ENCODE measurements around the gene CDK5.
"Not testable (repeated sequence)": the region's sequence is repeated elsewhere in the genome, so short reads cannot be mapped to it uniquely, and the experiment has no call there.

CDK5 gene

DNA sequence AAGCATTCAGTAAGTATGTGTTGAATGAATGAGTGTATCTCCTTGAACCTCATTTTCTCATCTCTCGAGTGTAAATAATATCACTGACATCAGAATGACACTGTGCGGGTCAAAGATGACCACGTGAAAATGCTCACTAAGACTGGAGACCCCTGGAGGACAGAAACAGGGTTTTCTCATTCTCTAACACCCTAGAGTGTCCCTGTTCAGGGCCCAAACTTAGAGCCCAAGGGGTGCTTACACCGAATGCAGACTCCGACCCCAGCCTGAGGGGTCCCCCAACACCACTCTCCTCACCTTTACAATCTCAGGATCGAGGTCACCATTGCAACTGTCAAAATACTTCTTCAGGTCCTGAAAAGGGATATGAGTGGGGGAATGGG, 1.4 kb downstream of the CDK5 start:
- no peak for DNase-seq

DNA sequence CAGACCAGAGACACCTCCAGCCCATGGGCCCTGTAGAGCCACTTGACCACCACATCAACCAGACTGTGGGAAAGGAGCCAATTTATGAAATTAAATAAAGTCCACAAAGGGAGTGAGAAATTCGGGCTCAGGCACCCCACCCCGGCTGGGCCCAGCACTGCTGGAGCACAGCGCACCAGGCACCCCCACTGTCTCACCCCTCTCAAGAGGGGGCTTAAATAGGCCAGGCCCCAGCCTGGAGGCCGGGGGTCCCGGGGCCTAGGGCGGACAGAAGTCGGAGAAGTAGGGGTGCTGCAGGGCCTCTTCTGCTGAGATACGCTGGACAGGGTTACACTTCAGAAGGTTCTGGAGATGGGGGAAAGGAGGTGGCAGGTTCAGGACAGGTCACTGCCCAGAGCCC, 3.9 kb downstream of the CDK5 start:
- no peak for DNase-seq

DNA sequence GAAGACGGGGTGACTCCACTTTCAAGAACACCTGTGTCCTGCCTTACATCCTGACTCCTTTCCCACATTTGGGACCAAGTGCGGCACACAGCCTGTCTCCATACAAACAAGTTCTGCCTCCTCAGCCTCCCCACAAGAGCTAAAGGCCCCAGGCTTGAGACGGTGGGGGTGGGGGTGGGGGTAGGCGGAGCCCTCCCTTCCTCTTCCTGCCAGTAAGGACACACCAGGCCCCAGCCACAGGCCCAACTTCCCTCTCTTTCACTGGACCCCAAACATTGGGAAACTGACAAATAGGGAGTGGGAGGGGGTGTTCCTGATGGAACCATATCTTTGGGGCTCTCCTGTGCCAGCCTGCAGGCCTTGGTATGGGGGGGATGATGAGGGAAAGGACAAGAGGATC, 4.6 kb downstream of the CDK5 start:
- no peak for DNase-seq

DNA sequence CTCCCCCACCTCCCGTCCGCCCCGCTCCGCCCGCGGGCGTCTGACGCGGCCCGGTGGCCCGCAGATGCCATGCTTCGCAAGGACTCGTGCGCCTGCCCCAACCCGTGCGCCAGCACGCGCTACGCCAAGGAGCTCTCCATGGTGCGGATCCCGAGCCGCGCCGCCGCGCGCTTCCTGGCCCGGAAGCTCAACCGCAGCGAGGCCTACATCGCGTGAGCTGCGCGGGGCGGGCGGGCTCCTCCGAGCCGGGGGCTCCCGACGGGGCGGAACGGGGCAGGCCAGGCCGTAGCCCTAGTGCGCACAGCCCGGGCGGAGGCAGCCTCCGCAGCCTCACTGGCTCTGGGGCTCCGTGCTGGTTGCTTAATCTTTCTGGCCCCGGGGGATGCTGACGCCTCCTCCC, 6.6 kb downstream of the CDK5 start:
- DNase-seq, result peak; percentile 58

DNA sequence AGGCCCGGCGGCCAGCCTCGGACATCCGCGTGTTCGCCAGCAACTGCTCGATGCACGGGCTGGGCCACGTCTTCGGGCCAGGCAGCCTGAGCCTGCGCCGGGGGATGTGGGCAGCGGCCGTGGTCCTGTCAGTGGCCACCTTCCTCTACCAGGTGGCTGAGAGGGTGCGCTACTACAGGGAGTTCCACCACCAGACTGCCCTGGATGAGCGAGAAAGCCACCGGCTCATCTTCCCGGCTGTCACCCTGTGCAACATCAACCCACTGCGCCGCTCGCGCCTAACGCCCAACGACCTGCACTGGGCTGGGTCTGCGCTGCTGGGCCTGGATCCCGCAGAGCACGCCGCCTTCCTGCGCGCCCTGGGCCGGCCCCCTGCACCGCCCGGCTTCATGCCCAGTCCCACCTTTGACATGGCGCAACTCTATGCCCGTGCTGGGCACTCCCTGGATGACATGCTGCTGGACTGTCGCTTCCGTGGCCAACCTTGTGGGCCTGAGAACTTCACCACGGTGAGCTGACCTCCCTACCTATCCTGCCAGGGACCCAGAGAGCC, 8.7 kb downstream of the CDK5 start:
- no peak for DNase-seq

DNA sequence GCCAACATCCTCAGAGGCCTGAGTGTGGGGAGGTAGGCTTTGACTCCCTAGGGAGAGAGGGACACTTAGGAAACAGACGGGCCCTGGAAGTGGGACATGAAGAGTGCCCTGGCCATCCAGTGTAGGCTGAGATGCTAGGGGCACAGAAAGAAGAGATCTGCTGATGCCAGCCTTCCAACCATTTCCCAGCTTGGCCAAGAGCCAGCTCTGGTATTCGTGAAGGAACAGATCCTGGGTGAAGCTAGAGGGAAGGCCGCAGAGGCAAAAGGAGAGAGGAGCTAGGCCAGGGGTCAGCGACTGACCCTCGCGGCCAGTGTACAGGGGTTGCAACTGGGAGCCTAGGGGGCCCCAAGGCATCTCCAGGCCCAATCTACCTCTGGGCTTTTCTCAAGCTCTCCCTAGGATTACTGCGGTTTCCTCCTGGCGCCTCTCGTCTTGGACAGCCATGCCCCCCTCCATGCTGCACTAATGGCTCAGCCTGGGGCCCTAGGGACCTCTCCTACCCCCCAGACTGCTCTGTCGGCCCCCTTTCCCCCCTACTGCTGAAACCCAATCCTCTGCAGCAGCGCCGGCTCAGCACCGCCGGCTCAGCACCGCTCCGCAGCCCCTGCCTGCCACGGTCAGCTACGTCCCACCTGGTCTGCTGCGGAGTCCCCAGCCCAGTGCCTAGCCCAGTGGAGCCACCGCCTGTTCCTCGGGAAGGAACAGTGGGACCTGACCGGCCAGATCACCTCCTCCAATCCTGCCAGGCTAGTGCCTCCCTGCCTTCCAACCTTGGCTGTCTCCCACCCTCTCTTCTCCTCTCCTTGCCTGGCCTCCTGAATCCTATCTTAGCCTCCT, 9.5 kb downstream of the CDK5 start, which contains the start of gene ASIC3:
Gene ASIC3 (plus strand): TSS at position 556 of the 840 bp plus-strand sequence. CDS start 355 bp downstream, outside the sequence.
- DNase-seq, result no peak

DNA sequence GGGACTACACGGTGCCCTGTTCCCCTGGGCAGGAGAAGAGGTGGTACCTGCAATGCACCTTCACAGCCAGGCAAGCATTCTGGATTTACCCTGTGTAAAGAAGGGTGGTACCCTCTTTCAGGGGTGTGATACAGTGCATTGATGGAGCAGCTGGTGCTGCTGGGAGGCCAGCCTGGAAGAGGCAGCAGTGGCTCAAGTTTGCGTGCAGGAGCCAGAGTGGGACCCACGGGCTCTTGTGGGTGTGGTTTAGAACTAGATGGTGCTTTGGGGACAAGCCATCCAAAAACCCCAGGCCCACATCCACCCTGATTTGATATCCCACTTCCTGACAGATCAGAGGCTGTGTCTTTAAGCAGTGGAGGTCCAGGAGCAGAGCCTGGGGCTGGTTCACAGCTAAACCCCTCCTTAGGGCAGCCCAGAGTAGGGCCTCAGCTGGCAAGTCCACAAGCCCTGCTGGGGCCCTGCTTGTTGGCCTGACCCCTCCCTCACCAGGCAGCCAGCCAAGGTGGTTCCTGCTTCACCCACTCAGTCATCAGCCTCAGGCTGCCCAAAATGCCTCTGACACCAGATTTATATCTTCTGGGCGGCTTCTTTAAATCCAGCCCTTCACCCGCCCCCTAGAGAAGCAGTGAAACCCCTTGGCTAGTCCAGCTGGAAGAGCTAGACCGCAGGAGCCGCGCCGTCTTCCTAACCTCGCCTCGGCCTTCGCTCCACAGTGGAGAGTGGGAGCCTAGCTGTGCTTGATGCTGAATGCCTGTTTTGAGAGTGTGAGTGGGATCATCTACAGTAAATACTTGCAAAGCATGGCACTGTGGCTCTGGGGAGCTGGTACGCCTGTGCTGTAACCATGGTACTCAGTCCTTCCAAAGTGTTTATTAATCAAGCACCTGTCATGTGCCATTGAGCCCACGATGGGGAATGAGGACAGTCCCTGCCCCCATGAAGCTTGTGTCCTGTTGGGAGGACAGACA, 10.8 kb downstream of the CDK5 start:
- no peak for DNase-seq

DNA sequence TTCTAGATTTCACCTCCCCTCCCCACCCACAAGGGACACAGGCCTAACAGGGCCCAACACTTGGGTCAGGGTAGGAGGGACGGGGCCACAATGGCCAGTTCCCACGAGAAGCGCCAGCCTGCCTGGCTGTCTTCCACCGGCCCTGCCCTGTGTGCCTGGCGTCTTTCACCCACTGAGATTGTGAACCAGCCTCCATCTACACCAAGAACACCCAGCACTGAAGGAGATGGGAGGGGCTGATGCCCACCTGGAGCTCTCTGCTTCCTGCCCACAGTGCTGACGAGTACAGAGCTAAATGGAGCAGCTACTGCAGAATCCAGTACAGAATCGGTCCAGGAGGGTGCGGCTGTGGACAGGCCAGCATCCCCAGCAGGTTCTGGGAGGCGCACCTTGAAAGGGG, 11.7 kb downstream of the CDK5 start:
- DNase-seq, result no peak

DNA sequence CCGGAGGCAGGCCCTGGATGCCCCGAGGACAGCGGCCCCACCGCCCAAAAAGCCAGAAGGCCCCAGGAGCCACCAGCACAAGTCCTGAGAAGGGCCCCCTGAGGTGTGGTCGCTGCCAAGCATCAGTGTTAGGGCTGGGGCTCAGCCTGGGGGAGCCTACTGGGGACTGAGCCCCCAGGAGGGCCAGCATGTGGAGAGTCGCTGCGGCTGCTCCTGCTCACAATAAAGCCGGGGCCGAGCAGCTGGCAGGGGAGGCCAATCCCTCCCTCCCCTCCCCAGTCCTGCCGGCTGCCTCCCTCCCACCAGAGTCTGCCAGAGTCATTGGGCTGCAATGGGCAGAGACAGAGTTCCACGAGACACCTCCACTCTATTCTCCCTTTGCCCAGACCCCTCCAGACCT, 12.4 kb downstream of the CDK5 start:
- DNase-seq, result no peak

DNA sequence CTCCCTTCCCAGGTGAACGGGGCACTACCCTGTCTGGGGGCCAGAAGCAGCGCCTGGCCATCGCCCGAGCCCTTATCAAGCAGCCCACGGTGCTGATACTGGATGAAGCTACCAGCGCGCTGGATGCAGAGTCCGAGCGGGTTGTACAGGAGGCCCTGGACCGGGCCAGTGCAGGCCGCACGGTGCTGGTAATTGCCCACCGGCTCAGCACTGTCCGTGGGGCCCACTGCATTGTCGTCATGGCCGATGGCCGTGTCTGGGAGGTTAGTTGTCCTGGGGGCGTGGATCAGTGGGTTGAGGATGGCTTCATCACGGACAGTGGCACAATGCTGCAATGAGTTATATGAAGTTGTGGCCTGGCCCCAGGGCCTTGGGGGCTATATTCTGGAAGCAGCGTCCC, 13.7 kb downstream of the CDK5 start:
- no peak for DNase-seq

DNA sequence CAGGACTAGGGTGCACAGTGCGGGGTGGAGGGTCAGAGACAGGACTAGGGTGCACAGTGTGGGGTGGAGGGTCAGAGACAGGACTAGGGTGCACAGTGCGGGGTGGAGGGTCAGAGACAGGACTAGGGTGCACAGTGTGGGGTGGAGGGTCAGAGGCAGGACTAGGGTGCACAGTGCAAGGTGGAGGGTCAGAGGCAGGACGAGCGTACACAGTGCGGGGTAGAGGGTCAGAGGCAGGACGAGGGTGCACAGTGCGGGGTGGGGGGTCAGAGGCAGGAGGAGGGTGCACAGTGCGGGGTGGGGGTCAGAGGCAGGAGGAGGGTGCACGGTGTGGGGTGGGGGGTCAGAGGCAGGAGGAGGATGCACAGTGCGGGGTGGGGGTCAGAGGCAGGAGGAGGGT, 14.2 kb downstream of the CDK5 start:
- not testable (repeated sequence) for DNase-seq

DNA sequence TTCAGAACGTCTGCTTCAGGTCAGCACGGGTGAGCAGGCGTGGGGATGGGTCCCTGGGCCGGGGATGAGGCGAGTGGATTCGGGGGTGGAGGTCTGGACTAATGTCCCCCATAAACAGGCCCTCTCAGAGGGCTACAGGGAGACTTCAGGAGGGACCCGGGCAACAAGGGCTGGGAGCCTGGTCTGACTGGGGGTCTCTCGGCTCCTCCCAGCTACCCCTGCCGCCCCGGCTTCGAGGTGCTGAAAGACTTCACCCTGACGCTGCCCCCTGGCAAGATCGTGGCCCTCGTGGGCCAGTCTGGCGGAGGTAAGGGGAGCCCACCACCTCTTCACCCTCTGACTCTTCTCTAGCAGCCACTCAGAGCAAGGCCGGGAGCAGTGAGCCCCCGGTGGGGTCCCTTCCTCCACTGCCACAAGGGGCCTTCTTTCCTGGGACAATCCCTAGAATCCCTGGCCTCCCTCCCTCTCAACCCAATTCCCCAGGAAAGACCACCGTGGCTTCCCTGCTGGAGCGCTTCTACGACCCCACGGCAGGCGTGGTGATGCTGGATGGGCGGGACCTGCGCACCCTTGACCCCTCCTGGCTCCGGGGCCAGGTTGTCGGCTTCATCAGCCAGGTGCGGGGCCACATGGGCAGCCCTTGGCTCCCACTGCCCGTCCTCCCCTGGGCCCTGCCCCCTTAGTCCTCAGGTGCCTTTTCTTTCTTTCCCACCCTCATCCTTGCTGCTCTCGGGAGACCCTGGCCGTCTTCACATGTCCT, 16.9 kb downstream of the CDK5 start:
- DNase-seq, result no peak

DNA sequence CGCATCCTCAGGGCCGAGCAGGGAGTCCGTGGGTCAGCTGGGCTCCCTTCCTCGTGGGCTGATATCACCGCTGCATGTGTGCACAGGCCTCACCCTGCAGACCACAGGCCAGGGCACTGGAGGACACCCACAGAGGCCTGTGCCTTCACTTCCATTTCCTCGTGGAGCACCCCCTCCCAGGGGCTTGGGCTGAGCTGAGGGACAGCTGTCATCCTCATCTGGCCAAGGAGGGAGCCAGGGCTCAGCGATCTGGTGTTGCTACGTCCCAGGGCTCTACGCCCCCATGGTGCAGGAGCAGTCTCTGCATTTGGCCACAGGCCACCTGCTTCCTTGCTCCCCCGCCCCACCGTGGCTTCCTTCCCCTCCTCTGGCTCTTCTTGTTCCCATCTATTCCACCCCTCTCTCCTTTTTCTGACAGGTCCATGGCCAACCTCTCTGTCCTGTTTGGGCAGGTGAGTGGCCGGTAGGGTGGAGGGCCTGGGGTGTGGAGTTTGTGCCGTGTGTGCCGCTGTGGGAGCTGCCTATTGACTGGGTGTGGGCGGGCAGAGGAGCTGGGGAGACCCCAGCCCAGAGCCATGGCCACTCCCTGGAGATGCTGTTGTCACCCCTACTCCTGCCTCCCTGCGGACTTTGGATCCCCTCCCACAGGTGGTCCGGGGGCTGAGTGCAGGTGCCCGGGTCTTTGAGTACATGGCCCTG, 17.7 kb downstream of the CDK5 start:
- DNase-seq, result no peak

DNA sequence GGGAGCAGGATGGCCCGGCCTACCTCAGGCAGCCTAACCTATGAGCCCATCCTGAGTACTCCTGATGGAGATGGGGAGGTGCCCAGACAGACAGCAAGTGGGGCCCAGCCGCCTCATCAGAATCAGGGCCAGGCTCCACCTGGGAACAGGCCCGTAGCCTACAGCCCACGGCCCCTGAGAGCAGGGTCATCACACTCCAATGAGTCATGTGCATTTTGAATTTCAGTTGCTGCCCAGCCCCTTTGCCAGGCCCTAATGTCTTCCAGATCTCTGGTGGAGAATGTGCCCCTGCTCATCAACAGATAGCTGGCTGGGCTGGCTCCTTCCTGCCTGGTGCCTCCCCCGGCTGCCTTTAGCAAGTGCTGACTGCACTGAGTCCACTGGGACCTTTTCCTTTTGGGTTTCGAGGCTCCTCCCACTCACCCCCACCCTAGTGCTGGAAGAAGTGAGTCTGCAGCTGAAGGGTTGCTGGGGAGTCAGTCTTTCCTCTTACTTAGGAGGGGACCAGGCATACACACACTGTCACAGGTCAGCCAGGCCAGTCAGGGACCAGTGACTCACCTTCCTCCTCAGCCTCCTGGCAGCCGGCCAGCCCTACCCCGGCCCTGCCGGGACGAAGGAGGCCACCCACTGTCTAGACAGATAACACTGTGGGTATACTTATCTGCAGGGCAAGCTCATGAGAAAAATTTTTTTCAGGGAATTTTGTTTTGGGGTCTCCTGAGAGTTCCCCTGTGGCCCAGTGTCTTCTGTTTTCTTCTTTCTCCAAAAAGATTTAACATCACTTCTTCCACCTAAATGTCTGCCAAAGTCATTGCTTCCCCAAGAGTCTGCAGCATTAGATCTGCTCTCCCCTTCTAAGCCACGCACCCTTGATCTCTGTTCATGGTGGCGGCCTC, 18.5 kb downstream of the CDK5 start:
- DNase-seq, result peak; percentile 33

DNA sequence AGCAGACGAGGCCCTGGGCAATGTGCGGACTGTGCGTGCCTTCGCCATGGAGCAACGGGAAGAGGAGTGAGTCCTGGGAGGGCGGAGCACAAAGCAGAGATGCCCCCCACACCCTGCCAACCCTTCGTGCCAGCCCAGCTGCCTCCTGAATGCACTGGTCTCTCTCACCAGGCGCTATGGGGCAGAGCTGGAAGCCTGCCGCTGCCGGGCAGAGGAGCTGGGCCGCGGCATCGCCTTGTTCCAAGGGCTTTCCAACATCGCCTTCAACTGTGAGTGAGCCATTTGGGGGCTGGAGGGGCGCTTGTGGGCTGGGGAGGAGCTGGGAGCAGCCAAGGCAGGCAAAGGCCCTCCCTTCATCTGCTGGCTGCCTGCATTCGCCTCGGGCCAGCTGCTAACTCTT, 21.8 kb downstream of the CDK5 start:
- no peak for DNase-seq

DNA sequence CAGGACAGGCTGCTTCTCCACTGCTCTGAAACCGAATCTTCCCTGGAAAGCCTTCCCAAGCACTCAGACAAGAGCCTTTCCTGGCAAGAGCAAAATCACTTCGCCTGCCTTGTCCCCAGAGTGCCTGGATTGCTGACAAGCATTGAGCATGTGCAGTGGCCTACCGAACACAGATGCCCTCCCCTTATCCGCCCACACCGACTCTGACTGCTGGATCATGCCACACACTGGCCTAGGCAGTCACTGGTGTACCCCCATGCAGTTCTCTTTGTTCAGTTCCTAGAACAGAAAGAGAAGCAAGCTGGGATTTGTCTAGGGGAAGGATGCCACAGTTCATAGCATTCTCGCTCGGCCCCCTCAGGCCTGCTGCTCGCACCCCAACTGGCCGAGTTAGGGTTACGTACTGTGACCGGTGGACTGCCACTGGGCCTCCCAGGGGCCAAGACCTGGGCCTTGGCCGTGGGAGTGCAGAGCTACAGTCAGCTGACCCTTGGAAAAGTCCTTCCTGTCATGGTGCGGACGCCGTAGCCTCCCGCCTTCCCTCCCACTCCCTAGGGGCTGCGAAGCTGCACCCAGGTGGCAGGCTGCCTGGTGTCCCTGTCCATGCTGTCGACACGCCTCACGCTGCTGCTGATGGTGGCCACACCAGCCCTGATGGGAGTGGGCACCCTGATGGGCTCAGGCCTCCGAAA, 22.5 kb downstream of the CDK5 start:
- DNase-seq, result no peak

DNA sequence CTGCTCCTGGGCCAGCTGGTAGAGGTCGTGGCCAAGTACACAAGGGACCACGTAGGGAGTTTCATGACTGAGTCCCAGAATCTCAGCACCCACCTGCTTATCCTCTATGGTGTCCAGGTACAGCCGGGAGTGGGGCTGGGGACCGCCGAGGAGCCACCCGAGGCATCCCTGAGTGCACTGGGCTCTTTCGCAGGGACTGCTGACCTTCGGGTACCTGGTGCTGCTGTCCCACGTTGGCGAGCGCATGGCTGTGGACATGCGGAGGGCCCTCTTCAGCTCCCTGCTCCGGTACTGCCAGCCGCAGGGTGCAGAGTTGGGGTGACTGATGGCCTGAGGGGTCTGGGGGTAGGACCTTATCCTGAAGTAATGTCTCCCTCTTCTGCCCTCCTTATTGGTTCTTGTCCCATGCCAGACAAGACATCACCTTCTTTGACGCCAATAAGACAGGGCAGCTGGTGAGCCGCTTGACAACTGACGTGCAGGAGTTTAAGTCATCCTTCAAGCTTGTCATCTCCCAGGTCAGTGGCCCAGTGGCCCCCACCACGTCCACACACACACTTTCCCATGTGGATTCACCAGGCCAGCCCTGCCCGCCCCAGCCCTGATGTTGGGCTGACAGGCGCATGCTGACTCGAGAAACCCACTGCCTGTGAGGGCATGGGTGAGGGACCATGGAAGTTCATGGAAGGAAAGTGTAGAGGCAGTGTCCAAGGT, 23.2 kb downstream of the CDK5 start:
- no peak for DNase-seq

DNA sequence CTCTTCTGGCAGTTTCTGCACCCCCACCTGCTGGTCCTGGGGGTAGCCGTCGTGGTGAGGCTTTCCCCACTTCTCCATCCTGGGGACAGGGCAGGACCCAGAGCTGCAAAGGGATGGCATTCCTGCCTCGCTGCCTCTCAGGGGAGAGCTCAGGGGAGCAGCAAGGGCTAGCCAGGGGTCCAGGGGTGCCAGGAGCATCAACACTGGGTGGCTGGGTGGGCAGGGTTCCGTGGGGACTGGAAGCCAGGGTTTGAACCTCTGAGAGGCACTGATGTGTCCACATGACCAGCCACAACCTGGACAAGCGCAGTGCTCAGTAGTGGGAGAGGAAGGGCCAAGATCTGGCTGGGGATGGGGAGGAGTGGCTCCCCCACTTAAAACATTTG, 23.8 kb downstream of the CDK5 start:
- no peak for DNase-seq

DNA sequence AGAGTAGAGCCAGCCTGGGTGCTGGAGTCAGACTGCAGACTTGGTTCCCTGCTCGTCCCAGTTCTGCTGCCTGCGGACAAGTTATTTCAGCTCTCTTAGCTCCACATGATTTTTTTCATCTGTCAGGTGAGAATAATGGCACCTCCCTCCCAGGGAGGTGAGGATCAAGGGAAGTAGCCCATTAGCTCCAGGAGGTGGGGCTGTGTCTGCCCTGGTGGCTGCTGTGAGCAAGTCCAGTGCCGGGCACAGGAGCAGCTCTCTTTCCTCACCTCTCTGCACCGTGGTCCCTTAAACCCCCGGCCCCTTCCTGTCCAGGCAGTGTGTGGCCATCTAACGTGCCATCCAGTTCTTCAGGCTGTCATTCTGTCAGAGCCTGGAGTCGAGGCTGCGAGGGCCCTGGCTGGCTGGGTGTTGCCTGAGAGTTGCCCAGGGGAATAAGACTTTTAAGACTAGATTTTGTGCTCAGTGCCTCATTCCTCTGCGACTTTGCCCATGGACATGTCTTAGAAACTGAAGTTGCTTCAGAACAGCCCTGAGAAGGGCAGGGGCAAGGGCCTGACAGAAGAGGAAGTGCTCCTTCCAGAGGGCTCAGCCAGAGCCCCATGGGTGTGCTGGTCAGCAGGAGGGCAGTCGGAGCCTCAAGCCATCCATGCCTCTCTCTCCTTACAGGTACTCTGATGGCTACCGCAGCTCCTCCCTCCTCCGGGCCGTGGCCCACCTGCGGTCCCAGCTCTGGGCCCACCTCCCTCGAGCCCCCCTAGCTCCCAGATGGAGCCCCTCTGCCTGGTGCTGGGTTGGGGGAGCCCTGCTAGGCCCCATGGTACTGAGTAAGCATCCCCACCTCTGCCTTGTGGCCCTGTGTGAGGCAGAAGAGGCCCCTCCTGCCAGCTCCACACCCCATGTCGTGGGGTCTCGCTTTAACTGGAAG, 24.5 kb downstream of the CDK5 start:
- no peak for DNase-seq
